NCI-H748 (cell line): ENCODE results near the gene NIBAN1.
"Not testable (repeated sequence)": the region's sequence is repeated elsewhere in the genome, so short reads cannot be mapped to it uniquely, and the experiment has no call there.

Experiments
- DNase-seq: peaks from one replicate; lab custom pipeline; 2025; ENCODE audit not compliant: unreplicated experiment; lab: John Stamatoyannopoulos, UW

The NIBAN1 gene

GRCh38 chr1:184974056-184974836, at the start of gene NIBAN1:
TSS of gene NIBAN1 (minus strand) at chr1:184974508. CDS start at chr1:184974356, 152 bp downstream.
- peak; percentile 65 for DNase-seq

DNA sequence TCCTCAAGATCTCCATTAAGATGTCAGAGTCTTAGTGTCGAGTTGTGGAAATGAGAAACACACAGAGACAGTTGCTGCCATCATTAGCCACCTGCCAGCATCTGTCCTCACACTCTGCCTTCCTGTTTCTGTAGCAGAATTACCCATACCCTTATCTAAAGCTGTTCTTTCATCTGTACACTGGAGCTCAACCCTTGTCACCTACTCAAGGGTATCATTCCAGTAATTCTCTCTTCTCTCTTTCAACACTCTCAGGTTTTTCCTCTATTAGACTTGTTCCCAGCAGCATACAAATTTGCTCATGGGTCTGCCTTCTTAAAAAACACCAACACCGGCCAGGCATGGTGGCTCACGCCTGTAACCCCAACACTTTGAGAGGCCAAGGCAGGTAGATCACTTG, 43.7 kb upstream of the NIBAN1 start:
- DNase-seq = no peak

DNA sequence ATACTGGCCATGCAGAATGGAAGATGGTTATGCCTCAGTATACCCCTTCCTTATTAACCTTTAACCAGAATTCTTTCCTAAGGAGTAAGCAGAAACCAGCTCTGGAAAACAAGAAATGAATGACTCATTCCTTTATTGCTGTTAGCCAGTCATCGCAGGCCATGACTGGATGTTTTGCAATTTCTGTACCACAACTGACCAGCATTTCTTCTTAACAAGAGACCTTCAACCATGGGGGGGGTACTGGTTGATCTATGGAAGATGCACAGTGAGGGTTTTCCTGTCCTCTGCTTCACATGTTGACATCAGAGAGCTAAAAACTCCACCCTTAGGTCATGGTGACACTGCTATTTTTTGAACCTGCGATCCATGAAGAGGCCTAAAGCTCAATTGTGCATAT, 43.0 kb upstream of the NIBAN1 start:
- DNase-seq = no peak

DNA sequence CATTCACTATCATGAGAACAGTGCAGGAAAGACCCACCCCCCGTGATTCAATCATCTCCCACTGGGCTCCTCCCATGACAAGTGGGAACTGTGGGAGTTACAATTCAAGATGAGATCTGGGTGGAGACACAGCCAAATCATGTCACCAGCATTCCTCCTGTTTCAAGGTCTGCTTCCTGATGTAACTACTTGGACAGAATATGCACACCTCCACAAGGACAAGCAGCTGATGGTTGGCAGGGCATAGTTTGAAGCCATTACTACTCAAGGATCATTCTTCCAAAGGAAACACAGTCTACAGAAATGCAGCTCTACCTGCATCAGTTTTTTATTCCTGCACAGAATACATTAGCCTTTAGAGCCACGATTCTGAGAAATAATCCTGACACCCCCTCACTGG, 42.6 kb upstream of the NIBAN1 start:
- no peak for DNase-seq

DNA sequence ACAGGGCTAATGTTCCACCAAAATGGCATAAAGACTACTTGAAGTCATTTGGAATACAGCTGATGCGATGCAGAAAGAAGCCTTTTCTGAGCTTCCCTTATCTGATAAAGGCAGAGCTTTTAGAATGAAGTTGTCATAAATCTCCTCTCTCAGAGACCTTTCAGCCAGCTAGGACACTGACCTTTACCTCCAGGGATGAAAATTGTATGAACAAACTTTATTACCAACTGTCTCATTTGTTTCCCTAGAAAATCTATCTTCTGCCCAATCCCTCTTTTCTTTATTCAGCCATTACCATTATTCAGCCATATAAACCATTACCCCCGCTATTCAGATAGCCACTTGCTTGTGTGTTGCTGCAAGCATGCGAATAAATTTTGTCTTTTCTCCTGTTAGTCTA, 41.3 kb upstream of the NIBAN1 start:
- DNase-seq = no peak

DNA sequence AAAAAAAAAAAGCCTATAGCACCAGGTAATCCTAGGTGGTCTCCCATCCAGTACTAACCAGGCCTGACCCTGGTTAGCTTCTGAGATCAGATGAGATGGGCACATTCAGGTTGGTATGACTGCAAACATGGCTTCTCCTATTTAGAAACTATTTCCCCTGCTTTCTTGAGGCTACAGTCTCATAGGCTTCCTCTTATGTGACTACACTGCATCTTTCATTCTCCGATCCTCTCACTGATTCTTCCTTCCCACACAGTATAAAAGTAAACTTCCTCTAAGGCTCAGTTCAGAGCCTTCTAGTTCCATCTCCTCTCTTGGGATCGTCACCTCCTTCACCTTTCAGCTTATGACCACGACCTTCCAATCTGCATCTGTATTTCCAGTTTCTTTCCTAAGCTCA, 40.6 kb upstream of the NIBAN1 start:
- DNase-seq = no peak

GRCh38 chr1:185010361-185010760, 36.1 kb upstream of the NIBAN1 start:
- DNase-seq = no peak

- peak; percentile 45 for DNase-seq
Measured at GRCh38 chr1:185008838-185009237, 34.5 kb upstream of the NIBAN1 start.

DNA sequence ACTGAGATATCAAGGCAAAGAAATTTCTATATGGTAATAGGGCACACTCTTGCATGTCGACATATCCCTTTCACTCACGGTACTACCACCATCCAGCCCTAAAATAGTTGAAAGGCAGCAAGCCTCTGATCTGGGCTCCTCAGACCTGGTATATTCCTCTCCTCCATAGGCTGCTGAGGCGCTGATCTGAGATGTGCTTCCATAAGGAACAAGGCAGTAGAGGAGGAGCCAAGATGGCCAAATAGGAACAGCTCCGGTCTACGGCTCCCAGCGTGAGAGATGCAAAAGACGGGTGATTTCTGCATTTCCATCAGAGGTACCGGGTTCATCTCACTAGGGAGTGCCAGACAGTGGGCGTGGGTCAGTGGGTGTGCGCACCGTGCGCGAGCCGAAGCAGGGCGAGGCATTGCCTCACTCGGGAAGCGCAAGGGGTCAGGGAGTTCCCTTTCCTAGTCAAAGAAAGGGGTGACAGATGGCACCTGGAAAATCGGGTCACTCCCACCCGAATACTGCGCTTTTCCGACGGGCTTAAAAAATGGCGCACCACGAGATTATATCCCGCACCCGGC, 27.1 kb upstream of the NIBAN1 start:
- DNase-seq = peak; percentile 24

DNA sequence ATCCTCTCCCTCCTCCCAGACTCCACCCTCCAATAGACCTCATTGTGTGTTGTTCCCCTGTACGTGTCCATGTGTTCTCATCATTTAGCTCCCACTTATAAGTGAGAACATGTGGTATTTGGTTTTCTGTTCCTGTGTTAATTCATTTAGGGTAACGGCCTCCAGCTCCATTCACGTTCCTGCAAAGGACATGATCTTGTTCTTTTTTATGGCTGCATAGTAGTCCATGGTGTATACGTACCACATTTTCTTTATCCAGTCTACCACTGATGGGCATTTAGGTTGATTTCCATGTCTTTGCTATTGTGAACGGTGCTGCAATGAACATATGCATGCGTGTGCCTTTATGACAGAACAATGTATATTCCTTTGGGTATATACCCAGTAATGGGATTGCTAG, 25.7 kb upstream of the NIBAN1 start:
- DNase-seq = not testable (repeated sequence)

GRCh38 chr1:184994301-184994700, 20.0 kb upstream of the NIBAN1 start:
- DNase-seq = no peak

- DNase-seq = no peak
Measured at GRCh38 chr1:184992271-184992670, 18.0 kb upstream of the NIBAN1 start.

GRCh38 chr1:184990204-184990603, 15.9 kb upstream of the NIBAN1 start:
- no peak for DNase-seq

- DNase-seq = no peak
Measured at GRCh38 chr1:184988506-184988905, 14.2 kb upstream of the NIBAN1 start.

DNA sequence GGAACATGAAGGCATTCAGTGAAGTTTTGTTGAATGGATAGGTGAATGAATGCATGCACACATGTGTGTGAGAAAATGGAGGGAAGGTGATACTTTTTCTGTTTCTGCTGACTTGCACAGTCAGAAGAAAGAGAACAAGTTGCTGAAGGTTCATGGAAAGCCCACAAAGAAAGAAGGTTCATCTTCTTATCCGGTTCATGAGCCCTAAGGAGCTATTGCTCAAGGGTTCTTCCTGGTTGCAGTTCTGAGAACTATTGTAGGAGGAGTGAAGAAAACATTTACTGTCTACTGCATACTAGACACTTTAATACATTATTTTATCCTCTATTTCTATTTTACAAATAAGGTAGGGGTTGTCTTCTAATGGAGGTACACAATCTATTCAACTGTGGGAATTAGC, 13.4 kb upstream of the NIBAN1 start:
- DNase-seq = no peak

DNA sequence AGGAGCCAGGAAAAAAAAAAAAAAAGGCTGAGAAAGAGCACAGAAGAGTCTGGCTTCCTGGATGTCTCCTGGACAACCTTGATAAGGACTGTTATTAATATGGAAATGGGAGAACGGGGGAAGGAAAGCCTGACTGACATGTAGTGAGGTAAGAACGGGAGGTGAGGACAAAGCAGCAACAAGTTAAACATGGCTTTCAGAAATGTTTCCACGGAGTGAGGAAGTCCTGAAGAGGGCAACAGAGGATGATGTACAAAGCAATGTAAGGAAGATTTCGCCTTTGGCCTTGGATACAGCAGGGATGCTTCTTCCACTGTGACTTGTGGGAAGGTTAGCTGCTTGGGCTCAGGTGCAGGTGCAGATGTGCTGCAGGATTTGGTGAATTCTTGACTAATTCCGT, 11.9 kb upstream of the NIBAN1 start:
- DNase-seq = peak; percentile 36

DNA sequence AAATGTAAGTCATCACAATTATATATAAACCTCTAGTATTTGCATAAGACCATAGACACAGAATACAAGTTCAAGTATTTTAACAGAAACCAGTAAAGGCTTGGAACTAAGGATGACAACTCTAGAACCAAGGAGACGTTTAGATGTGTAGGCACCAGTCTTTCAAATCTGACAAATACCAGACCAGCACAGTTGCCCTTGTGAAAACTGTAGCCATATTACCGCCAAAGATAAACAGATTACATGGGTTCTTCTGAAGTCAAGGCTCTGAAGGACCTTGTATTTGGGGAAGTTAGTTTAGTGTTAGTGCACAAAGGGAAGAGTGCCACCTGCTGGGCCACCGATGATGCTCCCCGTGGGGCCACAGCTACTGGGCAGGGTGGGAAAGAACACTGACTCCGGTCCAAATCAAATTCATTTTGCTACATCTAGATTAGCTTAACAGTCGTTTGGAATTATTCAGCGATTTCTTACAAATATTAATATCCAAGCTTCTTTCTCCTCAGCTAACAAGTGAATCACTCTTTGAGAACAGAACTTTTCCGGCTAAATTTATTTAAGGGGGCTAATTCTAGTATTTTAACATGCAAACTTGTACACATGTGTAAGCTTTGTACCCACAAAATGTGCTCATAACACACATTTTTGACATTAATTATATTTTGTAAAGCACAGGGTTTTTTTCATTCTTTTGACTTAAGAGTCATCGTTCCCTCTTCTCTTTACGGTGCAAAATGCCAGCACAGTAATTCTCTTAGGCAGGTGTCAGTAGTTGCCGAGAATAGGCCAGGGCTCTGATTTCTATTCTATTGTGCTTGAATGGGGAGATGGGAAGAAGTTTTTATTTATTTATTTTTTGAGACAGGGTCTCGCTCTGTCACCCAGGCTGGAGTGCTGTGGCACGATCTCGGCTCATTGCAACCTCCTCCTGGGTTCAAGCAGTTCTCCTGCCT, 8.0 kb upstream of the NIBAN1 start:
- peak; percentile 70 for DNase-seq

DNA sequence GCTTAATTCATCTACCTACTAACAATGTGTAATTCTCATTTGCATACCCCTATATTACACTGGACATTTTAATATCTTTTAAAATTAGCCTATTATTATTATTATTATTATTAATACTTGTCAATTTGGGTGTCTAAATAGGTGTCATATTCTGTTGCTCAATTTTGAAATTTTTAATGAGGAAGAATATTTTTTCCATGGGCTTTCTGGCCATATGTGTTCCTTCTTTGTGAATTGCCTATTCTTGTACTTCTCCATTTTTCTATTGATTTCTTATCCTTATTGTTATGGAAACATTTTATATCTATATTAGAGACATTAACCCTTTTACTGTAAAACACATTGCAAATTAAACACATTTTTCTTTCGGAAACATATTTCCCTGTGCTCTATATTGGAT, 6.4 kb upstream of the NIBAN1 start:
- no peak for DNase-seq

DNA sequence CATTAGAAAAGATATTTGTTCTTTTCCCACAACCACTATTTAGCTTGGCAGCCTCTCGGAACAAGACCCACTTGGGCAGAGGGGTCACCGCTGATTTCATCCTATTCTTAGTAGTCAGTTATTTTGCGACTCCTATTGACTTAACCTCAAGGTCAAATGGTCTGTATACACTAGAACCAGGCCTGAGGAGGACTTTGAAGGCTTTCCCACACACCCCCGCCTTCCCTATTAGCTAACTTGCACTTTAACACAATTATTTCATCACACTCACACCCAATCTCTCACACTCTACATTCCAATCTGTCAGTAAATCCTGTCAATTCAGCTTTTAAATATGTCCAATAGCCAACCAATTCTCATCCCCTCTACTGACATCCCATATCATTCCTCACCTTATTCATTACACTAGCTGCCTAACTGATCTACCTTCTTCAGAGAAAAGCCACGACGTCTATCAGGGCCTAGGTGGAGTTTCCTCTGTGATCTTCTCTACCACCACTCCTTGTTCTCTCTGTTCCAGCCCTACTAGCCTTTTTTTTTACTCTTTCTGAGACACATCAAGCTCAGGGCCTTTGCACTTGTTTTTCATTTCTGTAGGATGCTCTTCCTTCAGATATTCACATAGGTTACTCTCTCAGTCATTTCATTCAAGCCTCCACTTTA, 1.0 kb upstream of the NIBAN1 start:
- DNase-seq = no peak

DNA sequence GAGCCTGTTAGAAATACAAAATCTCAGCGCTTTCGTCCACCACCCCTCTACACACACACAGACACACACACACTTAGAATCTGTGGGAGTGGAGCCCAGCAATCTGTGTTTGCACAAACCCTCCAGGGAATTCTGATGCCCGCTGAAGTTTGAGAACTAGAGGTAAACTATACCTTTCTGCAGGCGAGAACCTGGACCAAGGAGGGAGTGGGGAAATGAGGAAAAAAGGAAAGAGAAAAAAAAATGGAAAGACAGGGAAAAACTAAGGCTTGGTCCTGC, 468 bp upstream of the NIBAN1 start:
- DNase-seq = peak; percentile 9

DNA sequence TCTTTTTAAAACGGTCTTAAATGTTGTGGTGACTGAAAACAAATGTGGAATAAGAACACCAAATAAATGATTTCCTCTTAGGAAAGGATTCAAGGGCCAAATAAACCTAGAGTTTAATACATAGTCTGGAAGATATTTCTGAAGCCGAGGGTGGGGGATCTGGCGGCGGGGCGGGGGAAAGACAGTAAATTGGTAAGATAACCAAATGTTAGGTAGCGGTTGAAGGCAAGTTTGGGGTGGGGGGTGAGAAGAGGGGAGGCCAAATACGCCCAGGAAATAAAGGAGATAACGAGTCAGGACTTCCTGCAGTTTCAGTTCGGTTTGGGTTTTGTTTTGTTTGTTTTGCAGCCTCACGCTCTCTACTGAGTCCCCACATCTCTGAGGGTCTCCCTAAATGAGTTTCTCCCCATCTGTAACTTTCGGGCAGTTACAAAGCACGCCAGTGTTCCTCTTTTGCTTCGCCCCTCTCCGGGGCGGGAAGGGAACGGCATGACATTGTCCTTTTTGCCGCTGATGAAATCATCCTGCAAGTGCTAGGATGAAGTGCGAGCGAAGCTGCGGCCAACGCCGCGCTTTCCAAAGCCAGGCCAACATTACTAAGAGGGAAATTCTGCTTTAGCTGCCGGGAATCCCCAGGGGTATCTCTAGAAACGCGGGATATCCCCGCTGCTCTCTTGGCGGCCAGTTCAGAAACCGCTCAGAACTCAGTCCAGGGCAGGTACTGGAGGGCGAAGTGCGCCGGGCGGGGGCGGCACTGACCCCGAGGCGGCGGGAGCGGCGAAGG, 844 bp downstream of the NIBAN1 start:
- DNase-seq = peak; percentile 65
